ENCODE data around the gene MAGOHB. TPM values are rescaled to one million over a fixed set of nuclear protein-coding genes. Genes with fewer than 3 reads are reported as not detected.

The MAGOHB gene
- total RNA-seq, 4 donors from 2014 or later: 6.5 to 24.5 (median 17.1) TPM

GRCh38 chr12:10607885-10608458, 5.4 kb downstream of the MAGOHB start:
- peaks cover 0 to 52% (median 0%) of the 10 kb centered on the region in 3 donors for H3K36me3 ChIP-seq
- no peak for TF ChIP-seq POLR2A (IDR thresholded peaks at IDR 0.05)
- no peak for TF ChIP-seq CTCF (IDR thresholded peaks at IDR 0.05)
- TF ChIP-seq EP300 (IDR thresholded peaks at IDR 0.05): no peak
- no peak overlapping the region for H3K27ac ChIP-seq
- peaks cover 0 to 22% (median 6%) of the 10 kb centered on the region in 4 donors for H3K4me1 ChIP-seq
- WGBS, 2 donors: 79 to 90% methylated on average over 3 of the region's 3 CpGs
- H3K9me3 ChIP-seq: no peaks in the 10 kb centered on the region
- no peaks in the 10 kb centered on the region for H3K27me3 ChIP-seq
- H3K4me3 ChIP-seq: no peak overlapping the region
- DNase-seq (ENCODE audit: low spot score in 2 of 2): no peak

GRCh38 chr12:10601860-10602259, 11.5 kb downstream of the MAGOHB start:
- no peak overlapping the region for H3K27ac ChIP-seq
- no peak for DNase-seq (ENCODE audit: low spot score in 2 of 2)
- 100% methylated on average over 2 of the region's 2 CpGs for WGBS, 2 donors
- H3K27me3 ChIP-seq: no peaks in the 10 kb centered on the region
- H3K36me3 ChIP-seq: peaks cover 0 to 39% (median 0%) of the 10 kb centered on the region in 3 donors
- no peak for TF ChIP-seq POLR2A (IDR thresholded peaks at IDR 0.05)
- H3K4me1 ChIP-seq: no peaks in the 10 kb centered on the region
- no peak overlapping the region for H3K4me3 ChIP-seq
- H3K9me3 ChIP-seq: no peaks in the 10 kb centered on the region

GRCh38 chr12:10600988-10601387, 12.4 kb downstream of the MAGOHB start:
- no peak for TF ChIP-seq POLR2A (IDR thresholded peaks at IDR 0.05)
- TF ChIP-seq EP300 (IDR thresholded peaks at IDR 0.05): no peak
- TF ChIP-seq CTCF (IDR thresholded peaks at IDR 0.05): no peak
- no peak overlapping the region for H3K27ac ChIP-seq
- peaks cover 0 to 34% (median 0%) of the 10 kb centered on the region in 3 donors for H3K36me3 ChIP-seq
- H3K9me3 ChIP-seq: no peaks in the 10 kb centered on the region
- H3K4me3 ChIP-seq: no peak overlapping the region
- DNase-seq (ENCODE audit: low spot score in 2 of 2): no peak
- no peaks in the 10 kb centered on the region for H3K4me1 ChIP-seq
- 93 to 95% methylated on average over 6 of the region's 6 CpGs for WGBS, 2 donors
- no peaks in the 10 kb centered on the region for H3K27me3 ChIP-seq

- Histone ChIP-seq H3K4me3 (no peak overlapping the region), H3K36me3 (peaks cover 0 to 26% (median 4%) of the 10 kb centered on the region in 3 donors), H3K9me3 (no peaks in the 10 kb centered on the region), H3K27ac (no peak overlapping the region), H3K27me3 (no peaks in the 10 kb centered on the region), H3K4me1 (no peaks in the 10 kb centered on the region)
- 77 to 81% methylated on average over 2 of the region's 2 CpGs for WGBS, 2 donors
- DNase-seq (ENCODE audit: low spot score in 2 of 2): no peak
- TF ChIP-seq CTCF (IDR thresholded peaks at IDR 0.05) (no peak), EP300 (IDR thresholded peaks at IDR 0.05) (no peak), POLR2A (IDR thresholded peaks at IDR 0.05) (no peak)
These were observed 17.5 kb downstream of the MAGOHB start for GRCh38 chr12:10595881-10596280.

GRCh38 chr12:10590966-10591365, 22.4 kb downstream of the MAGOHB start:
- 90 to 93% methylated on average over 3 of the region's 3 CpGs for WGBS, 2 donors
- peaks cover 0 to 21% (median 4%) of the 10 kb centered on the region in 3 donors for H3K36me3 ChIP-seq

More at GRCh38 chr12:10590966-10591365, 22.4 kb downstream of the MAGOHB start:
- H3K4me3 ChIP-seq: no peak overlapping the region
- no peaks in the 10 kb centered on the region for H3K9me3 ChIP-seq
- H3K27me3 ChIP-seq: no peaks in the 10 kb centered on the region
- H3K4me1 ChIP-seq: no peaks in the 10 kb centered on the region
- no peak for DNase-seq (ENCODE audit: low spot score in 2 of 2)
- TF ChIP-seq POLR2A (IDR thresholded peaks at IDR 0.05): no peak
- no peak for TF ChIP-seq CTCF (IDR thresholded peaks at IDR 0.05)
- TF ChIP-seq EP300 (IDR thresholded peaks at IDR 0.05): no peak
- H3K27ac ChIP-seq: no peak overlapping the region
